Measurements from ENCODE around the gene ECM1.

Gene ECM1

DNA sequence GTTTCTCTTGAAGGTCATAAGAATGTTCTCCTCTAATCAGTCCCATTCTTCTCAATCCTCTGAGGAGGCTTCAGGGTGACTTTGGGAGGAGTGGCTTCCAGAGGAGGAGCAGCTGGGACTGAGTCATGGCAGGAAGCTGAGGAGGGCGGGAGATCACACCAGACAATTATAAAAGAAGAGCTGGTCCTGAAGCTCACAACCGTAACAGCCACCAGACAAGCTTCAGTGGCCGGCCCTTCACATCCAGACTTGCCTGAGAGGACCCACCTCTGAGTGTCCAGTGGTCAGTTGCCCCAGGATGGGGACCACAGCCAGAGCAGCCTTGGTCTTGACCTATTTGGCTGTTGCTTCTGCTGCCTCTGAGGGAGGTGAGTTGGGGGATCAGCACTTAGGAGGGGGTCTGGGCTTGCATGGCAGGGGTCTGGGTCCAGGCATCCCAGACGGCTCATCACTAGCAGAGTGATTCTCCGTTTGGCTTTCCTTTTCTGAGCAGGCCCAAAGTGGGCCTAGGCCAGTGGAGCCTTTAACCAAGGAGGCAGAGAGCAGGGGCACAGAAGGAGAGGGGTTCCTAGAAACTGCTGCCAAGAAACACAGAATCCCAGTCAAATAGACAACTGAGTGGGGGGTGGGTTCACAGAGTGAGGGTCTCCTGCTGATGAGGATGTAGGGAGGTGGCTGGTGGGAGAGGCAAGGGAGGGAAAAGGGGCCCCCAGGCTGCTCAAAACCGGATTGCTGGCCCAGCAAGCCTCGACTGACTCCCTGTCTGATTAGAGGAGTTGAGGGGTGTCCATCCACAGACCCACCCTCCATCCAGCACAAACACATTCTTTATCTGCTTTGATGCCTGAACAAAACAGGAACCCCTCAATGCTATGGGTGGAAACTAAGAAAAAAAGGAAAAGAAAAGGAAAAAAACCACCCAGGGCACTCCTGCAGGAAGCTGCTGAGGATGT, at the start of gene ECM1:
Gene ECM1 (plus strand): TSS at position 198 of the 953 bp plus-strand sequence. CDS start 101 bp downstream, at position 299.
- DNase-seq, result peak; percentile 52
- in situ Hi-C loops (cut with MboI; ENCODE audit: low pct_unique_long_range_greater_than_20kb, low sequenced_read_pairs), result no loop called here

DNA sequence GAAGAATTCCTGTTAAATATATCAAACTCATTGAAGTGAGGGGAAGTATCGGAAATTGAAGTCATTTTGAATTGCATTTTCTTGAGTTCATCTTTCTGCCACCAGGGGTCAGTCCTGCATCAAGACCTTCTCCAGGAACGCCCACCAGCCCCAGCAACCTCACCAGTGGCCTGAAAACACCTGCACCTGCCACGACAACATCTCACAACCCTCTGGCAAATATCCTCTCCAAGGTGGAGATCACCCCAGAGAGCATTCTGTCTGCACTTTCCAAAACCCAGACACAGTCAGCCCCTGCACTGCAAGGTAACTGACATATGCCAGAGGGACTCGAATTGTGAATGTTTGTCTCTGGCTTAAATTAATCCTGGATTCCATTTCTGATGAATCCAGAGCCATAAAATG, 43.5 kb upstream of the ECM1 start:
- in situ Hi-C loops (cut with MboI; ENCODE audit: low pct_unique_long_range_greater_than_20kb, low sequenced_read_pairs), result no loop called here
- peak; percentile 76 for DNase-seq

DNA sequence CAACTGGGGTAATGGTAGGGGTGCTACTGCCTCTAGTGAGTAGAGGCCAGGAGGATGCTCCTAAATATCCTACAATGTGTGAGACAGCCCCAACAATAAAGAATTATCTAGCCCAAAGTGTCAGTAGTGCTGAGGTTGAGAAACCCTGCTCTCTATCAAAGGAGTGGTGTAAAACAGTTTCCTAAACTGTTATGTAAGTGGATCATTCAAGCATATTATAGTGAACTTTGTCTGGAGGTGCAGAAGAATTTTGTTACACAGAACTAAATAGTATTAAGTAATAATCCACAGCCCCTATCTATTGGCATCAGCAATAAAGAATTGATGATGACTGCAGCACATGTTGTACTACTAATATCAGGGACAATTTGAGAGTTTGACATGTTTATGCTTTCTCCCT, 40.9 kb upstream of the ECM1 start:
- DNase-seq, result no peak
- in situ Hi-C loops (cut with MboI; ENCODE audit: low pct_unique_long_range_greater_than_20kb, low sequenced_read_pairs), result no loop called here

DNA sequence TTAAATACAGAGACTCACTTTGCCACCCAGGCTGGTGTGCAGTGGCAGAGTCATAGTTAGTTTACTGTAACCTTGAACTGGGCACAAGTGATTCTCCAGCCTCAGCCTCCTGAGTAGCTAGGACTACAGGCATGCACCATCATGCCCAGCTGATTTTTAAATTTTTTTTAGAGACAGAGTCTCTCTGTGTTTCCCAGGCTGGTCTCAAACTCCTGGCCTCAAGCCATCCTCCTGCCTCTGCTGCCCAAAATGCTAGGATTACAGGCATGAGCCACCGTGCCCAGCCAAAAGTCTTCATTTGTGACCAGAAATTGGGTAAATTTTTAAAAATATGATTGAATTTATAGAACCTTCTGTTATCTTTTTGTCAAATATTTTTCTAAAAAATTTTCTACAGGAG, 38.6 kb upstream of the ECM1 start:
- no peak for DNase-seq
- in situ Hi-C loops (cut with MboI; ENCODE audit: low pct_unique_long_range_greater_than_20kb, low sequenced_read_pairs), result no loop called here

DNA sequence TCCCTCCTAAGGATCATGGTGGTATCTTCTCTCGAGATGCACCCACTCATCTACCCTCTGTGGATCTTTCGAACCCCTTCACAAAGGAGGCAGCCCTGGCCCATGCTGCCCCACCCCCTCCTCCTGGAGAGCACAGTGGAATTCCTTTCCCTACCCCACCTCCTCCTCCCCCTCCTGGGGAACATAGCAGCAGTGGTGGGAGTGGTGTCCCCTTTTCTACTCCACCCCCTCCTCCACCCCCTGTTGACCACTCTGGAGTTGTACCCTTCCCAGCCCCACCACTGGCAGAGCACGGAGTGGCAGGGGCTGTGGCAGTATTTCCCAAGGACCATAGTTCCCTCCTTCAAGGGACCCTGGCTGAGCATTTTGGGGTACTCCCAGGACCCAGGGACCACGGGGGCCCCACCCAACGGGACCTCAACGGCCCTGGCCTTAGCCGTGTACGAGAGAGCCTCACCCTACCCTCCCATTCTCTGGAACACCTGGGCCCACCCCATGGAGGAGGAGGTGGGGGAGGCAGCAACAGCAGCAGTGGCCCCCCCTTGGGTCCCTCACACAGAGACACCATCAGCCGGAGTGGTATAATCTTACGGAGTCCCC, 35.2 kb upstream of the ECM1 start:
- no peak for DNase-seq
- in situ Hi-C loops (cut with MboI; ENCODE audit: low pct_unique_long_range_greater_than_20kb, low sequenced_read_pairs), result no loop called here

- in situ Hi-C loops (cut with MboI; ENCODE audit: low pct_unique_long_range_greater_than_20kb, low sequenced_read_pairs), result no loop called here
- no peak for DNase-seq
Observed at GRCh38 chr1:150473659-150474058, 34.2 kb upstream of the ECM1 start.

GRCh38 chr1:150474869-150475268, 33.0 kb upstream of the ECM1 start:
- no peak for DNase-seq
- in situ Hi-C loops (cut with MboI; ENCODE audit: low pct_unique_long_range_greater_than_20kb, low sequenced_read_pairs), result no loop called here

DNA sequence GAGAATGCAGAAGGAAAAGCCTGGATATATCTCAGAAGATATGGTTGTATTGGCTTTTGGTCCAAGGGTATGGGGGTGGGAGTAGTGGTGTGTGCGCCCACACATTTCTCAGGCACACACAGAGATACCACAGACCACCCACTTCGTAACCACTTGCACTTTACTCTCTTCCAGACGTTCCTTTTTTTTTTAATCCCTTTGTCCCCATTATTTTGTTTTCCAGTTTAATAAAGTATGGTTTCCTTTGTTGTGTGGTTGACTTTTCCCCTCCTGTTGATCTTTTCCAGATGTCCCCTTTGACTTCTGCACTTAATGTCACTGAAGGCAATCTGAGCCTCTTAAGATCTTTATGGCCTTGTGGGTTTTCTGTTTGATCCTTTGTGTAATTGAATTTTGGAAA, 31.2 kb upstream of the ECM1 start:
- in situ Hi-C loops (cut with MboI; ENCODE audit: low pct_unique_long_range_greater_than_20kb, low sequenced_read_pairs), result no loop called here
- no peak for DNase-seq

DNA sequence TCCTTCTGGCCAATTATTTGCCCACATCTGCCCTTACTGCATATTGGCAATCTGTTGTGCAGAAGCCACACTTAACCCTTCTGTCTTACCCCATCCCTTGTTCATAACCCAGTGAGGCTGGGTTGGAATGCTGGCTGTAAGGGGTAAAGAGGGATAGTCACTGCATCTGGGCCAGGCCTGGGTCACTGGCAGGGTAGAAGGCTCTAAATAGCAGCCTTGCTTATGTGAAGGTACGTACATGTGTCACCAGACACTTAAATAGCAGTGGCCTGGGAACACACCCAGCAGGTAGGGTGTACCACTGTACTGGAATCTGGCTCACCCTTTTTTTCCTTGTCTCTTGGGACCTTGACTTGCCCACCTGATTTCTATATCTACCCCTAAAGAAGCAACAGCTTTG, 30.6 kb upstream of the ECM1 start:
- in situ Hi-C loops (cut with MboI; ENCODE audit: low pct_unique_long_range_greater_than_20kb, low sequenced_read_pairs), result no loop called here
- no peak for DNase-seq

- DNase-seq, result no peak
- in situ Hi-C loops (cut with MboI; ENCODE audit: low pct_unique_long_range_greater_than_20kb, low sequenced_read_pairs), result no loop called here
Observed at GRCh38 chr1:150477733-150478132, 30.2 kb upstream of the ECM1 start.

GRCh38 chr1:150479370-150479769, 28.5 kb upstream of the ECM1 start:
- in situ Hi-C loops (cut with MboI; ENCODE audit: low pct_unique_long_range_greater_than_20kb, low sequenced_read_pairs), result no loop called here
- DNase-seq, result no peak

DNA sequence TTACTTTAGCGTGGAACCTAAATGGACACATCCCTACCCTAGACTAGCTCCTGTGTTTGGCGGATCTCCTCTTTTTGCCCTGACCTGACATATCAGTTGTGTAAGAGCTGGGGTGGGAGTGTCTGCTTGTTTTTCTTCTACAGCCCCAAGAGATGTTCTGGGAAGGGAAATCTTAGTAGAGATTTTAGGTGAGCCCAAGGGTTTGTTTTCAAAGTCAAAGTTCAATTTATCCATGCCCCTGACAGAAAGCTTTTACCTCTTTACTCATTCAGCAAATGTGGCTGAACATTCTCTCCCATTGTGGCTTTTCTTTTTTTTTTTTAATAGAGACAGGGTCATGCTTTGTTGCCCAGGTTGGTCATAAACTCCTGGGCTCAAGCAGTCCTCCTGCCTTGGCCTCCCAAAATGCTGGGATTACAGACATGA, 28.0 kb upstream of the ECM1 start:
- in situ Hi-C loops (cut with MboI; ENCODE audit: low pct_unique_long_range_greater_than_20kb, low sequenced_read_pairs), result no loop called here

GRCh38 chr1:150484431-150484830, 23.5 kb upstream of the ECM1 start:
- in situ Hi-C loops (cut with MboI; ENCODE audit: low pct_unique_long_range_greater_than_20kb, low sequenced_read_pairs), result no loop called here
- no peak for DNase-seq

More for the DNA sequence above, 28.0 kb upstream of the ECM1 start:
- no peak for DNase-seq

DNA sequence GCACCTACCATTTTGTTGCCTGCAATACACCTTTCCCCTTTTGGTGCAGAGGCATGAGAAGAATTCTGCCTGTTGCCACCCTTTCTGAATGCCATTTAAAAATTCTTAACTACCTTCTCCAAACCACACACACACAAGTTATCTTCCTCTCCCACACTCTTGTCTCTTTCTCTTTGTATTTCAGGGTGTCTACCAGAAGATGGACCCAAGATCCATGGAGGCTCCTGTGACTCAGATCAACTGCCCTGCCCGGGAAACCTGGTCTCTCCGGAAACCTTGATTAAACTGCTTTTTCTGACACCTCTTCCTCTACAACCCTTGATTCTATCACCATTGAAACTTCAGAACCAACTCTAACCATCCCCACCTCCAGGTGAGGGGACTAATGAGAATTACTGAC, 23.0 kb upstream of the ECM1 start:
- in situ Hi-C loops (cut with MboI; ENCODE audit: low pct_unique_long_range_greater_than_20kb, low sequenced_read_pairs), result no loop called here
- DNase-seq, result peak; percentile 61

- in situ Hi-C loops (cut with MboI; ENCODE audit: low pct_unique_long_range_greater_than_20kb, low sequenced_read_pairs), result no loop called here
- DNase-seq, result peak; percentile 99
Observed at GRCh38 chr1:150486966-150487762, 20.7 kb upstream of the ECM1 start, which contains the start of gene TARS2. Gene TARS2, plus strand, starts transcription at chr1:150487419. Its CDS starts 32 bp downstream, at chr1:150487451.

DNA sequence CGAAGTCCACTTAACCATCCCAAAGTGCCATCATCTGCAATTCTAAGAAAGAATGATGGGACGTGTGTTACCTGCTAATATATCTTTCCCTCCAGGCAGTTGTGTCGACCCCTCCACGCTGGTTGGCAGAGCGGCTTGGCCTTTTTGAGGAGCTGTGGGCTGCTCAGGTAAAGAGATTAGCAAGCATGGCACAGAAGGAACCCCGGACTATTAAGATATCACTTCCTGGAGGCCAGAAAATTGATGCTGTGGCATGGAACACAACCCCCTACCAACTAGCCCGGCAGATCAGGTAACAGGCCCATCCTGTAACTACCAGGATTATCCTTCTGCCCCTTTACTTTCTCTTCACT, 20.2 kb upstream of the ECM1 start:
- in situ Hi-C loops (cut with MboI; ENCODE audit: low pct_unique_long_range_greater_than_20kb, low sequenced_read_pairs), result no loop called here
- DNase-seq, result no peak

DNA sequence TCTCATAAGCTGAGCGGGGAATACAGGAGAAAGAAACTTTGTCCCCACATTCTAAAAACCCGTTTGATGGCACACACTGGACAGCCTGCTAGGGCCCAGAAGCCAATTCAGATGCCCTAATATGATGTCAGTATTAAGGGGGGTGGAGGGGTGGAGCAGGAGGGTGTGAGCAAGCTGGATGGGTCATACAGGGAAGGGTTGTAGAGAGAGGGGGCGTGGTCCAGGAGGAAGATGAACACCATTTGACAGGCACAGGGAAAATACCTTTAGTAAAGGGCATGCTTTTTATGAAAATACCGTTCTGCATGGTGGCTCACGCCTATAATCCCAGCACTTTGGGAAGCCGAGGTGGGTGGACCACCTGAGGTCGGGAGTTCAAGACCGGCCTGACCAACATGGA, 14.7 kb upstream of the ECM1 start:
- in situ Hi-C loops (cut with MboI; ENCODE audit: low pct_unique_long_range_greater_than_20kb, low sequenced_read_pairs), result no loop called here
- DNase-seq, result no peak

DNA sequence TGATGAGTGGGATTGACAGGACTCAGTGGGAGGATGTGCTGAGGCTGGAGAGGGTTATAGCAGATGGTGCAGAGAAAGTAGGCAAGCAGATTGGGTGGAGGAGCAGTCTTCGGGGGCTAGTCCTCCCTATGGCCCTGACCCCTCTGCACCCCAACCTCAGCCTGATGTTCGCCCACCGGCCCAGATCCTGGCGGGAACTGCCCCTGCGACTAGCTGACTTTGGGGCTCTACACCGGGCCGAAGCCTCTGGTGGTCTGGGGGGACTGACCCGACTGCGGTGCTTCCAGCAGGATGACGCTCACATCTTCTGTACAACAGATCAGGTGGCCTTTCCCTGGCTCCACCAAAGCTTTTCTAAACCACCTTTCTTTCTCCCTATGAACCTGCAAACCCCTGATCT, 9.6 kb upstream of the ECM1 start:
- no peak for DNase-seq
- in situ Hi-C loops (cut with MboI; ENCODE audit: low pct_unique_long_range_greater_than_20kb, low sequenced_read_pairs), result no loop called here

GRCh38 chr1:150505431-150505830, 2.5 kb upstream of the ECM1 start:
- in situ Hi-C loops (cut with MboI; ENCODE audit: low pct_unique_long_range_greater_than_20kb, low sequenced_read_pairs), result no loop called here
- DNase-seq, result no peak

- in situ Hi-C loops (cut with MboI; ENCODE audit: low pct_unique_long_range_greater_than_20kb, low sequenced_read_pairs), result no loop called here
Observed at GRCh38 chr1:150508982-150509381, 1.1 kb downstream of the ECM1 start.

More at GRCh38 chr1:150508982-150509381, 1.1 kb downstream of the ECM1 start:
- peak; percentile 27 for DNase-seq
